CD14-positive monocyte (primary cell): ENCODE results near the gene ANKRD53. TPM values are rescaled to one million over a fixed set of nuclear protein-coding genes. Genes with fewer than 3 reads are reported as not detected.

Experiments
- DNase-seq, 3 donors: peaks; one replicate each; pipeline ENCODE4 v3.0.0-alpha.2; 2011 to 2022
- H2AFZ ChIP-seq: 2 replicates; pipeline ENCODE4 v1.6.0; 2012; ENCODE audit warnings: mild to moderate bottlenecking, low read depth, low read length, inconsistent platforms; ENCODE audit not compliant: insufficient read depth, poor library complexity, severe bottlenecking
- H3K27ac ChIP-seq, 2 donors: 1 replicate in 1 of 2; 2 replicates in 1 of 2; pipeline ENCODE4 v1.5.1; 2012 to 2013; ENCODE audit warnings: low read length in 2 of 2, control low read depth in 1 of 2, inconsistent platforms in 1 of 2, low read depth in 1 of 2, mild to moderate bottlenecking in 1 of 2
- H3K27me3 ChIP-seq, 2 donors: one replicate each; pipeline versions ENCODE4 v1.6.0 to v1.6.1; 2011 to 2013; ENCODE audit warnings: low read length in 2 of 2; ENCODE audit not compliant: control insufficient read depth in 2 of 2, insufficient read depth in 2 of 2
- H3K36me3 ChIP-seq, 2 donors: replicated peaks in 1 of 2; 1 replicate in 1 of 2; 2 replicates in 1 of 2; pipeline versions ENCODE4 v1.5.1 to v1.6.1; 2012 to 2013; ENCODE audit warnings: low read length in 2 of 2, control low read depth in 1 of 2, inconsistent platforms in 1 of 2, mild to moderate bottlenecking in 1 of 2; ENCODE audit not compliant: insufficient read depth in 2 of 2, control insufficient read depth in 1 of 2
- H3K4me1 ChIP-seq, 2 donors: 1 replicate in 1 of 2; 2 replicates in 1 of 2; pipeline versions ENCODE4 v1.5.1 to v1.6.1; 2012 to 2013; ENCODE audit warnings: low read length in 2 of 2, control low read depth in 1 of 2, inconsistent platforms in 1 of 2, mild to moderate bottlenecking in 1 of 2, moderate library complexity in 1 of 2; ENCODE audit not compliant: insufficient read depth in 2 of 2, control insufficient read depth in 1 of 2
- H3K4me2 ChIP-seq: replicated peaks from 2 replicates; pipeline ENCODE3; 2012; ENCODE audit warnings: low read length, moderate library complexity, mild to moderate bottlenecking; ENCODE audit not compliant: poor library complexity, severe bottlenecking; ENCODE audit errors: extremely low read depth
- H3K4me3 ChIP-seq, 3 experiments: fragments of 200-600 bp in 1 of 3; sonication (generic) in 1 of 3; replicated peaks in 1 of 3; 1 replicate in 2 of 3; 2 replicates in 1 of 3; pipeline ENCODE4 v1.5.1; 2011 to 2013; ENCODE audit warnings: low read length in 3 of 3, mild to moderate bottlenecking in 3 of 3, control low read depth in 2 of 3, low read depth in 2 of 3, inconsistent platforms in 1 of 3, moderate library complexity in 1 of 3
- H3K79me2 ChIP-seq: 2 replicates; pipeline ENCODE4 v1.6.0; 2012; ENCODE audit warnings: mild to moderate bottlenecking, control low read depth, inconsistent platforms, low read length, moderate library complexity; ENCODE audit not compliant: insufficient read depth
- H3K9ac ChIP-seq: 2 replicates; pipeline ENCODE4 v1.6.0; 2017; ENCODE audit warnings: low read length, mild to moderate bottlenecking; ENCODE audit not compliant: insufficient read depth, poor library complexity, severe bottlenecking
- H3K9me3 ChIP-seq, 2 donors: replicated peaks in 1 of 2; 1 replicate in 1 of 2; 2 replicates in 1 of 2; pipeline versions ENCODE4 v1.5.1 to v1.6.1; 2012 to 2013; ENCODE audit warnings: low read length in 2 of 2, control low read depth in 1 of 2; ENCODE audit not compliant: control insufficient read depth in 1 of 2, insufficient read depth in 1 of 2
- H4K20me1 ChIP-seq: 2 replicates; pipeline ENCODE4 v1.6.0; 2012; ENCODE audit warnings: mild to moderate bottlenecking, low read length, control low read depth, moderate library complexity; ENCODE audit not compliant: insufficient read depth
- H3K27ac Mint-ChIP-seq, 7 donors: one replicate each; pipeline ENCODE4 v1.8.0; 2020; ENCODE audit warnings: mild to moderate bottlenecking in 7 of 7, mixed read lengths in 7 of 7, moderate library complexity in 6 of 7, inconsistent platforms in 2 of 7
- H3K27me3 Mint-ChIP-seq, 3 donors: one replicate each; pipeline ENCODE4 v1.8.0; 2021 to 2022; ENCODE audit warnings: low read depth in 3 of 3, mild to moderate bottlenecking in 3 of 3, mixed read lengths in 3 of 3, moderate library complexity in 3 of 3, inconsistent platforms in 1 of 3
- H3K36me3 Mint-ChIP-seq, 2 donors: one replicate each; pipeline ENCODE4 v1.8.0; 2020; ENCODE audit warnings: mixed read lengths in 2 of 2, inconsistent platforms in 1 of 2, mild to moderate bottlenecking in 1 of 2
- H3K4me1 Mint-ChIP-seq: one replicate; pipeline ENCODE4 v1.8.0; 2020; ENCODE audit warnings: mild to moderate bottlenecking, mixed read lengths
- H3K4me3 Mint-ChIP-seq, 2 donors: one replicate each; pipeline ENCODE4 v1.8.0; 2020; ENCODE audit warnings: mild to moderate bottlenecking in 2 of 2, mixed read lengths in 2 of 2, moderate library complexity in 1 of 2
- H3K9me3 Mint-ChIP-seq, 7 donors: one replicate each; pipeline ENCODE4 v1.8.0; 2020 to 2022; ENCODE audit warnings: mixed read lengths in 7 of 7, mild to moderate bottlenecking in 6 of 7, moderate library complexity in 6 of 7, inconsistent platforms in 2 of 7
- WGBS: methylation state at CpG from one replicate; pipeline ENCODE4 v1.1.5; 2013; ENCODE audit warnings: missing lambda C conversion rate; ENCODE audit not compliant: insufficient coverage; 5-methylcytosine and 5-hydroxymethylcytosine counted together
- intact Hi-C, 2 donors: fragments of 100-400 bp; cut with micrococcal nuclease; formaldehyde crosslinking; loops; one replicate each; pipeline versions ENCODE4 v1.15.0 to v1.15.1; 2023
- polyA plus RNA-seq, 3 donors: library from polyadenylated mRNA; depleted of rRNA in 1 of 3; unstranded in 2 of 3; stranded (reverse) in 1 of 3; fragments of 300-500 nt in 2 of 3; fragments of >200 nt in 1 of 3; fragmentation: Illumina TruSeq in 2 of 3; gene quantifications; 1 replicate in 2 of 3; 2 replicates in 1 of 3; pipeline ENCODE4 v1.2.3, GENCODE V29; 2012 to 2021
- TF ChIP-seq, protein P1 (sequence below): fragments of 200-600 bp; IDR thresholded peaks from one replicate; pipeline ENCODE4 v1.8.0; 2022; ENCODE audit warnings: antibody characterized with exemption, mild to moderate bottlenecking

ANKRD53 gene
- polyA plus RNA-seq, 3 donors = 0.12 TPM; not detected in 2

DNA sequence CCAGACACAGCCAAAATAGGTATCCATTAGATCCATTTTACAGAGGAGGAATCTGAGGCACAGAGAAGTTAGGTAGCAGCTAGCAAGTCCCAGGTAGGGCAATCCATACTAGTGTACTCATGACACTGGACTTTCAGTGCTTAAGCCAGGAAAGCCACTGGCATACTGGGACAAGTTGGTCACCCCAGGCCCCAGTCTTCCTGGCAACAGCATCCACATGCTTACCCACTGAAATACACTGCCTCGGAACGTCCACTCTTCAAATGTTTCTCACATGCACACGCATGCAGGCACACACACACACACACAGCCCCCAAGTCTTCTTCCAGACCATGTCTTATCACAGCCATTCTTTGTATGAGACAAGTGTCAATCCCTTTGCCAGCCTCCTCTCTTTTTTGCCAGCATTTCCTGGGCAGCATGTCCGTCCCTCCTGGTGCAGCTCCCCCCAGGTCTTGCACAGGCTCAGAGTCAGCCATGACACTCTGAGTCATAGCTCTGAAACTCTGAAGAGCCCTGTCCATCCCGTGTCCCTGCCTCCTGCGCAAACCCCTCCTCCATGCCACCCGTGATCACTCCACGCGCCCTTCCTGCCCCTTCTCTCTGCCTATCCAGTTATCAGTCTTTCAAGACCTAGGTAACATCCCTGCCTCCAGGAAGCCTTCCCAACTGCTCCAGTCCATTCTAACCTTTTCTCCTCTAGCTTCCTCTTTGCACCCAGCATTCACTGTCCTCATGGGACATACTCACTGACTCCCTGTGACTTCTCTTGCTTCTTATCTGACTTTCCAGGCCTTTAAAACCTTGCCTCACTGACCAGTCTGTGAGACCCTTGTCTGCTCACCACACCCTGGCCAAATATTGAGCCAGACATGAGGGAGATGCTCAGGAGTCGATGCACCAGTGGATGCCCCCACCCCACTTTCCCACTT lies 27.1 kb downstream of the ANKRD53 start:
- Mint-ChIP-seq H3K36me3 (no peaks in the 10 kb centered on the region), H3K9me3 (peaks cover 0 to 3% (median 0%) of the 10 kb centered on the region in 7 donors), H3K4me3 (no peak overlapping the region), H3K4me1 (peaks cover 8% of the 10 kb centered on the region), H3K27ac (peak overlapping the region in 2 of 7 donors; percentile 8 to 11), H3K27me3 (peaks cover 2 to 5% (median 3%) of the 10 kb centered on the region in 3 donors)
- H3K4me1 ChIP-seq = peaks cover 8 to 10% of the 10 kb centered on the region in 2 donors
- no peak for DNase-seq
- H3K79me2 ChIP-seq = no peaks in the 10 kb centered on the region
- TF ChIP-seq, protein P1, sequence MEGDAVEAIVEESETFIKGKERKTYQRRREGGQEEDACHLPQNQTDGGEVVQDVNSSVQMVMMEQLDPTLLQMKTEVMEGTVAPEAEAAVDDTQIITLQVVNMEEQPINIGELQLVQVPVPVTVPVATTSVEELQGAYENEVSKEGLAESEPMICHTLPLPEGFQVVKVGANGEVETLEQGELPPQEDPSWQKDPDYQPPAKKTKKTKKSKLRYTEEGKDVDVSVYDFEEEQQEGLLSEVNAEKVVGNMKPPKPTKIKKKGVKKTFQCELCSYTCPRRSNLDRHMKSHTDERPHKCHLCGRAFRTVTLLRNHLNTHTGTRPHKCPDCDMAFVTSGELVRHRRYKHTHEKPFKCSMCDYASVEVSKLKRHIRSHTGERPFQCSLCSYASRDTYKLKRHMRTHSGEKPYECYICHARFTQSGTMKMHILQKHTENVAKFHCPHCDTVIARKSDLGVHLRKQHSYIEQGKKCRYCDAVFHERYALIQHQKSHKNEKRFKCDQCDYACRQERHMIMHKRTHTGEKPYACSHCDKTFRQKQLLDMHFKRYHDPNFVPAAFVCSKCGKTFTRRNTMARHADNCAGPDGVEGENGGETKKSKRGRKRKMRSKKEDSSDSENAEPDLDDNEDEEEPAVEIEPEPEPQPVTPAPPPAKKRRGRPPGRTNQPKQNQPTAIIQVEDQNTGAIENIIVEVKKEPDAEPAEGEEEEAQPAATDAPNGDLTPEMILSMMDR = no peak
- H3K4me2 ChIP-seq = no peak overlapping the region
- H3K9me3 ChIP-seq = no peaks in the 10 kb centered on the region
- H3K27me3 ChIP-seq = no peaks in the 10 kb centered on the region
- no peaks in the 10 kb centered on the region for H3K36me3 ChIP-seq
- no peak overlapping the region for H3K9ac ChIP-seq
- WGBS = 91% methylated on average over 9 of the region's 10 CpGs
- no peak overlapping the region for H2AFZ ChIP-seq
- H3K27ac ChIP-seq = no peak overlapping the region
- no peaks in the 10 kb centered on the region for H4K20me1 ChIP-seq
- intact Hi-C loops = no loop called here
- H3K4me3 ChIP-seq = no peak overlapping the region

DNA sequence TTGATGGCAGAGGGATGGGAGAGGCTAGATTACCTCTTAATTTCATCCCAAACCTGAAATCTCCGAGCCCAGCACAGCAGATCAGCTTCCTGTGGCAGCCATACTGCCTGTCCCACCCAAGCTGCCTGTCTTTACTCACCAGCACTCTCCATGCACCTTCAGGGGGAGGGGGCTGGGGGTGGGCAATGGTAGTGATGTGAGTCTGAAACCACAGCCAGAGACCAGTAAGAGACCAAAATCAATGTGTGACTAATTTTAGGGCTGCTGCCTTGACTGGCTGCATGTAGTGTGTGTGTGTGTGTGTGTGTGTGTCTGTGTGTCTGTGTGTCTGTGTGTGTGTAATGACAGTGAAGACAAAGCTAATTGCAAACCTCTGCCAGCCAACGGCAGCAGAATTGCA lies 27.9 kb downstream of the ANKRD53 start:
- Histone ChIP-seq H3K9ac (no peak overlapping the region), H3K4me2 (no peak overlapping the region), H3K4me3 (no peak overlapping the region), H3K27me3 (no peaks in the 10 kb centered on the region), H3K36me3 (no peaks in the 10 kb centered on the region), H3K4me1 (peaks cover under 1 to 2% of the 10 kb centered on the region in 2 donors), H4K20me1 (no peaks in the 10 kb centered on the region), H3K27ac (no peak overlapping the region), H2AFZ (no peak overlapping the region), H3K79me2 (no peaks in the 10 kb centered on the region), H3K9me3 (no peaks in the 10 kb centered on the region)
- Mint-ChIP-seq H3K4me3 (no peak overlapping the region), H3K4me1 (peaks cover 3% of the 10 kb centered on the region), H3K9me3 (peaks cover 0 to 3% (median 0%) of the 10 kb centered on the region in 7 donors), H3K36me3 (no peaks in the 10 kb centered on the region), H3K27me3 (peaks cover 2 to 5% (median 3%) of the 10 kb centered on the region in 3 donors), H3K27ac (no peak overlapping the region)
- no peak for DNase-seq
- intact Hi-C loops = no loop called here
- TF ChIP-seq, protein P1 = no peak
- WGBS = no CpG with 5 or more reads among the region's 2 CpGs
